ENCODE measurements around the gene ZNF665. TPM values are rescaled to one million over a fixed set of nuclear protein-coding genes. Genes with fewer than 3 reads are reported as not detected.
"Not testable (repeated sequence)": the region's sequence is repeated elsewhere in the genome, so short reads cannot be mapped to it uniquely, and the experiment has no call there.

The ZNF665 gene
- total RNA-seq, 2 experiments from 2014 or later = 9.8 to 12.2 TPM

DNA sequence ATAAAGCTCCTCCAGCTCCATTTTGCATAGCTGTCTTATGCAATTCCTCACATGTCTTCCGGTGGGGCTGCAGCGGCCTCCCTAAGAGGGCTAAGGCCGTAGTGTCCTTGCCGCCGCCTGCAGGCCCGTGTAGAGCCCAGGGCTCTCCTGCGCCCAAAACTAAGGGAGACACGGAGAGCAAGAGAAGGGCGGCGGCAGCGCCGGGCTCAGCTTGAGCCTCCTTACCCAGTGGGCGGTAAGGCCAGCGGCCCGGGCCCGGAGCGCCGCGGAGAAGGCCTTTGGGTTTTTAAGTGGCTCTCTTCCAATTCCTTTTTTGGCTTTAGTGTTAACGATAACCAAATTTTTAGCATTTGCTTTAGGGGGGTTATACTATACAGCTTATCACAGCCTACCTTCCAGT is 31.4 kb upstream of the ZNF665 start:
- Histone ChIP-seq H3K36me3 (ENCODE audit: insufficient read depth, low read length) (no peaks in the 10 kb centered on the region), H3K9me2 (ENCODE audit: insufficient read depth, low read length) (no peaks in the 10 kb centered on the region), H3K4me1 (ENCODE audit: insufficient read depth, low read length, poor library complexity, severe bottlenecking) (no peaks in the 10 kb centered on the region), H4K20me1 (ENCODE audit: insufficient read depth, low read length) (no peaks in the 10 kb centered on the region), H2AFZ (ENCODE audit: low read length) (no peak overlapping the region), H3K79me2 (ENCODE audit: insufficient read depth, low read depth, low read length) (no peaks in the 10 kb centered on the region), H3K4me2 (ENCODE audit: low read length) (no peak overlapping the region), H3K4me3 (ENCODE audit: low read depth, low read length, poor library complexity, severe bottlenecking) (no peak overlapping the region), H3K27ac (ENCODE audit: low read depth, low read length, poor library complexity, severe bottlenecking) (no peak overlapping the region), H3K9me3 (ENCODE audit: low read length) (no peaks in the 10 kb centered on the region)
- CTCF ChIA-PET (ENCODE audit: unreplicated experiment) = no interaction called here
- TF ChIP-seq, protein P1, sequence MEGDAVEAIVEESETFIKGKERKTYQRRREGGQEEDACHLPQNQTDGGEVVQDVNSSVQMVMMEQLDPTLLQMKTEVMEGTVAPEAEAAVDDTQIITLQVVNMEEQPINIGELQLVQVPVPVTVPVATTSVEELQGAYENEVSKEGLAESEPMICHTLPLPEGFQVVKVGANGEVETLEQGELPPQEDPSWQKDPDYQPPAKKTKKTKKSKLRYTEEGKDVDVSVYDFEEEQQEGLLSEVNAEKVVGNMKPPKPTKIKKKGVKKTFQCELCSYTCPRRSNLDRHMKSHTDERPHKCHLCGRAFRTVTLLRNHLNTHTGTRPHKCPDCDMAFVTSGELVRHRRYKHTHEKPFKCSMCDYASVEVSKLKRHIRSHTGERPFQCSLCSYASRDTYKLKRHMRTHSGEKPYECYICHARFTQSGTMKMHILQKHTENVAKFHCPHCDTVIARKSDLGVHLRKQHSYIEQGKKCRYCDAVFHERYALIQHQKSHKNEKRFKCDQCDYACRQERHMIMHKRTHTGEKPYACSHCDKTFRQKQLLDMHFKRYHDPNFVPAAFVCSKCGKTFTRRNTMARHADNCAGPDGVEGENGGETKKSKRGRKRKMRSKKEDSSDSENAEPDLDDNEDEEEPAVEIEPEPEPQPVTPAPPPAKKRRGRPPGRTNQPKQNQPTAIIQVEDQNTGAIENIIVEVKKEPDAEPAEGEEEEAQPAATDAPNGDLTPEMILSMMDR (conservative IDR thresholded peaks at IDR 0.05; ENCODE audit: low read length) = no peak
- no peak for TF ChIP-seq EZH2phosphoT487 (IDR thresholded peaks at IDR 0.05; ENCODE audit: borderline replicate concordance, low read depth, low read length)
- POLR2A ChIA-PET = interaction anchor here (0.6 kb wide), 1 partner anchor 21 kb away, joined by 3 read pairs; no protein-coding TSS in a partner anchor
- no peak for DNase-seq (ENCODE audit: low spot score)
- intact Hi-C loops (cut with micrococcal nuclease; ENCODE audit: unreplicated experiment) = no loop called here
- BruUV-seq (replicated peaks) = no TSS peak

DNA sequence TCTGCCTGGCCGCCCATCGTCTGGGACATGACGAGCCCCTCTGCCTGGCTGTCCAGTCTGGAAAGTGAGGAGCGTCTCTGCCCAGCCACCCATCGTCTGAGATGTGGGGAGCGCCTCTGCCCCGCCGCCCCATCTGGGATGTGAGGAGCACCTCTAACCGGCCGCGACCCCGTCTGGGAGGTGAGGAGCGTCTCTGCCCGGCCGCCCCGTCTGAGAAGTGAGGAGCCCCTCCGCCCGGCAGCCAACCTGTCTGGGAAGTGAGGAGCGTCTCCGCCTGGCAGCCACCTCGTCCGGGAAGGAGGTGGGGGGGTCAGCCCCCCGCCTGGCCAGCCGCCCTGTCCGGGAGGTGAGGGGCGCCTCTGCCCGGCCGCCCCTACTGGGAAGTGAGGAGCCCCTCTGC is 29.6 kb upstream of the ZNF665 start:
- H3K79me2 ChIP-seq (ENCODE audit: insufficient read depth, low read depth, low read length); H3K4me1 ChIP-seq (ENCODE audit: insufficient read depth, low read length, poor library complexity, severe bottlenecking); DNase-seq (ENCODE audit: low spot score); H3K4me3 ChIP-seq (ENCODE audit: low read depth, low read length, poor library complexity, severe bottlenecking); POLR2A ChIA-PET; BruUV-seq (replicated peaks); intact Hi-C loops (cut with micrococcal nuclease; ENCODE audit: unreplicated experiment); H3K36me3 ChIP-seq (ENCODE audit: insufficient read depth, low read length); H4K20me1 ChIP-seq (ENCODE audit: insufficient read depth, low read length); CTCF ChIA-PET (ENCODE audit: unreplicated experiment); H3K9me2 ChIP-seq (ENCODE audit: insufficient read depth, low read length); H3K4me2 ChIP-seq (ENCODE audit: low read length); H3K9me3 ChIP-seq (ENCODE audit: low read length); H2AFZ ChIP-seq (ENCODE audit: low read length); H3K27ac ChIP-seq (ENCODE audit: low read depth, low read length, poor library complexity, severe bottlenecking): not testable (repeated sequence)

DNA sequence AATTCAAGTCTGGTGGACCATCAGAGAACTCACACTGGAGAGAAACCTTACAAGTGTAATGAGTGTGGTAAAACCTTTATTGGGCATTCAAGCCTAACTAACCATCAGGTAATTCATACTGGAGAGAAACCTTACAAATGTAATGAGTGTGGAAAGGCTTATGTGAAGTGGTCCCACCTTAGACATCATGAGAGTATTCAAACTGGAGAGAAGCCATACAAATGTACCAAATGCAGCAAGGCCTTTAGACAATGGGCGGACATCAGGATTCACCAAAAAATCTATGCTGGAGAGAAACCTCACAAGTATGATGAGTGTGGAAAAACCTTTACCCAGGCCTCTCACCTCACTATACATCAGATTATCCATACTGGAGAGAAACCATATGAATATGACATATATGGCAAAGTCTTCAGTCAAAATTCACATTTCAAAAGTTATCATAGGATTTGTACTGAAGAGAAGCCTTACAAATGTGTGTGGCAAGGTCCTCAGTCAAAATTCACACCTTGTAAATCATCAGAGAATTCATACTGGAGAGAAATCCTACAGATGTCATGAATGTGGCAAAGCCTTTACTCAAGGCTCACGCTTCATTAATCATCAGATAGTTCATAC is 19.7 kb upstream of the ZNF665 start:
- Histone ChIP-seq H3K4me3 (ENCODE audit: low read depth, low read length, poor library complexity, severe bottlenecking) (no peak overlapping the region), H4K20me1 (ENCODE audit: insufficient read depth, low read length) (no peaks in the 10 kb centered on the region), H3K27ac (ENCODE audit: low read depth, low read length, poor library complexity, severe bottlenecking) (no peak overlapping the region), H2AFZ (ENCODE audit: low read length) (no peak overlapping the region), H3K9me3 (ENCODE audit: low read length) (peaks cover 52% of the 10 kb centered on the region), H3K9me2 (ENCODE audit: insufficient read depth, low read length) (no peaks in the 10 kb centered on the region), H3K79me2 (ENCODE audit: insufficient read depth, low read depth, low read length) (no peaks in the 10 kb centered on the region), H3K4me2 (ENCODE audit: low read length) (no peak overlapping the region), H3K4me1 (ENCODE audit: insufficient read depth, low read length, poor library complexity, severe bottlenecking) (no peaks in the 10 kb centered on the region), H3K36me3 (ENCODE audit: insufficient read depth, low read length) (peaks cover 48% of the 10 kb centered on the region)
- no peak for DNase-seq (ENCODE audit: low spot score)
- no TSS peak for BruUV-seq (replicated peaks)
- intact Hi-C loops (cut with micrococcal nuclease; ENCODE audit: unreplicated experiment) = no loop called here
- ChIA-PET CTCF (ENCODE audit: unreplicated experiment) (no interaction called here), POLR2A (no interaction called here)
- no peak for TF ChIP-seq EZH2phosphoT487 (IDR thresholded peaks at IDR 0.05; ENCODE audit: borderline replicate concordance, low read depth, low read length)
- TF ChIP-seq, protein P1 (conservative IDR thresholded peaks at IDR 0.05; ENCODE audit: low read length) = no peak

DNA sequence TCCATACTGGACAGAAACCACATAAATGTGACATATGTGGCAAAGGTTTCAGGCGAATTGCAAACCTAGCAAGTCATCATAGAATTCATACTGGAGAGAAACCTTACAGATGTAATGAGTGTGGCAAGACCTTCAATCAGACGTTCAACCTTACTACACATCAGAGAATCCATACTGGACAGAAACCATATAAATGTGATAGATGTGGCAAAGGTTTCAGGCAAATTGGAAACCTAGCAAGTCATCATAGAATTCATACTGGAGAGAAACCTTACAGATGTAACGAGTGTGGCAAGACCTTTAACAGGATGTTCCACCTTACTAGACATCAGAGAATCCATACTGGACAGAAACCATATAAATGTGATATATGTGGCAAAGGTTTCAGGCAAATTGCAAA is 18.4 kb upstream of the ZNF665 start:
- Histone ChIP-seq H3K36me3 (ENCODE audit: insufficient read depth, low read length) (peaks cover 49% of the 10 kb centered on the region), H3K9me3 (ENCODE audit: low read length) (peaks cover 48% of the 10 kb centered on the region)
- CTCF ChIA-PET (ENCODE audit: unreplicated experiment); H3K79me2 ChIP-seq (ENCODE audit: insufficient read depth, low read depth, low read length); H3K4me1 ChIP-seq (ENCODE audit: insufficient read depth, low read length, poor library complexity, severe bottlenecking); intact Hi-C loops (cut with micrococcal nuclease; ENCODE audit: unreplicated experiment); DNase-seq (ENCODE audit: low spot score); H4K20me1 ChIP-seq (ENCODE audit: insufficient read depth, low read length); H2AFZ ChIP-seq (ENCODE audit: low read length); H3K9me2 ChIP-seq (ENCODE audit: insufficient read depth, low read length); POLR2A ChIA-PET; H3K4me2 ChIP-seq (ENCODE audit: low read length); H3K4me3 ChIP-seq (ENCODE audit: low read depth, low read length, poor library complexity, severe bottlenecking); H3K27ac ChIP-seq (ENCODE audit: low read depth, low read length, poor library complexity, severe bottlenecking): not testable (repeated sequence)
- BruUV-seq (replicated peaks) = TSS peak; percentile 34
